OCI-LY7 (cell line): Measurements from ENCODE around the gene TMEM184B. TPM values are rescaled to one million over a fixed set of nuclear protein-coding genes. Genes with fewer than 3 reads are reported as not detected.

Experiments used
- BruUV-seq: library from RNA; stranded (reverse); fragments of 400-500 nt; replicated peaks from 2 replicates; lab custom pipeline; 2021; lab: Mats Ljungman, UMichigan
- CTCF ChIA-PET: fragments of 300-600 bp; sonication (Branson Sonifier 250); formaldehyde crosslinking; loops from one replicate; lab custom pipeline; 2022; ENCODE audit warnings: antibody characterized with exemption; ENCODE audit not compliant: unreplicated experiment; lab: Charles Lee
- POLR2A ChIA-PET: fragments of 300-600 bp; sonication (Branson Sonifier 250); formaldehyde crosslinking; loops from one replicate; lab custom pipeline; 2022; ENCODE audit warnings: antibody characterized with exemption; lab: Charles Lee
- DNase-seq: peaks from one replicate; pipeline ENCODE4 v3.0.0-alpha.2; 2015; ENCODE audit warnings: low spot score
- H2AFZ ChIP-seq: fragments of 200-600 bp; sonication (generic), shearing (Covaris generic); 2 replicates; pipeline ENCODE4 v1.6.1; 2014; ENCODE audit warnings: mild to moderate bottlenecking, antibody characterized with exemption, low read length, moderate library complexity
- H3K27ac ChIP-seq: fragments of 200-600 bp; sonication (generic); 2 replicates; pipeline ENCODE4 v1.5.1; 2014; ENCODE audit warnings: mixed run types, low read depth, mild to moderate bottlenecking, moderate library complexity, low read length, inconsistent platforms; ENCODE audit not compliant: poor library complexity, severe bottlenecking
- H3K36me3 ChIP-seq: fragments of 200-600 bp; sonication (generic); 2 replicates; pipeline ENCODE4 v1.6.1; 2014; ENCODE audit warnings: mild to moderate bottlenecking, antibody characterized with exemption, low read length, moderate library complexity, mixed read lengths; ENCODE audit not compliant: insufficient read depth
- H3K4me1 ChIP-seq: fragments of 200-600 bp; sonication (generic); 2 replicates; pipeline ENCODE4 v1.5.1; 2014; ENCODE audit warnings: mild to moderate bottlenecking, low read length; ENCODE audit not compliant: insufficient read depth, poor library complexity, severe bottlenecking
- H3K4me2 ChIP-seq: fragments of 200-600 bp; sonication (generic); 2 replicates; pipeline ENCODE4 v1.6.1; 2014; ENCODE audit warnings: mild to moderate bottlenecking, low read length
- H3K4me3 ChIP-seq: fragments of 200-600 bp; sonication (generic); 2 replicates; pipeline ENCODE4 v1.5.1; 2014; ENCODE audit warnings: mild to moderate bottlenecking, low read depth, low read length; ENCODE audit not compliant: poor library complexity, severe bottlenecking
- H3K79me2 ChIP-seq: fragments of 200-600 bp; sonication (generic); 2 replicates; pipeline ENCODE4 v1.6.1; 2016; ENCODE audit warnings: low read depth, mild to moderate bottlenecking, low read length, moderate library complexity, mixed read lengths; ENCODE audit not compliant: insufficient read depth
- H3K9me2 ChIP-seq: fragments of 200-600 bp; sonication (generic); 2 replicates; pipeline ENCODE4 v1.6.1; 2016; ENCODE audit warnings: mild to moderate bottlenecking, low read length, mixed read lengths; ENCODE audit not compliant: insufficient read depth
- H3K9me3 ChIP-seq: fragments of 200-600 bp; sonication (generic); 2 replicates; pipeline ENCODE4 v1.6.1; 2014; ENCODE audit warnings: mild to moderate bottlenecking, mixed run types, low read length, mixed read lengths
- H4K20me1 ChIP-seq: fragments of 200-600 bp; sonication (generic); 2 replicates; pipeline ENCODE4 v1.6.1; 2014; ENCODE audit warnings: mild to moderate bottlenecking, antibody characterized with exemption, low read length, moderate library complexity, mixed read lengths; ENCODE audit not compliant: insufficient read depth
- EZH2phosphoT487 ChIP-seq: fragments of 200-600 bp; sonication (generic); IDR thresholded peaks from 2 replicates; pipeline ENCODE4 v1.6.1; 2018; ENCODE audit warnings: low read depth, borderline replicate concordance, mild to moderate bottlenecking, mixed run types, antibody characterized with exemption, low read length, moderate library complexity, mixed read lengths
- intact Hi-C: fragments of 100-400 bp; cut with micrococcal nuclease; formaldehyde crosslinking; loops from one replicate; pipeline ENCODE4 v1.10.0; 2022; ENCODE audit not compliant: unreplicated experiment
- total RNA-seq, 2 experiments: library from RNA; depleted of rRNA in 1 of 2; stranded (reverse); fragments of >200 nt in 1 of 2; shearing (Covaris generic) in 1 of 2; gene quantifications; 2 replicates each; pipeline ENCODE4 v1.2.3, GENCODE V29; 2014 to 2022
- TF ChIP-seq, protein P1 (sequence below): fragments of 200-600 bp; sonication (generic); conservative IDR thresholded peaks from 2 replicates; pipeline ENCODE4 v1.5.1; 2014; ENCODE audit warnings: mild to moderate bottlenecking, antibody characterized with exemption, low read length, moderate library complexity, mixed read lengths

The TMEM184B gene
- total RNA-seq, 2 experiments from 2014 or later = 19.1 to 50.2 TPM

DNA sequence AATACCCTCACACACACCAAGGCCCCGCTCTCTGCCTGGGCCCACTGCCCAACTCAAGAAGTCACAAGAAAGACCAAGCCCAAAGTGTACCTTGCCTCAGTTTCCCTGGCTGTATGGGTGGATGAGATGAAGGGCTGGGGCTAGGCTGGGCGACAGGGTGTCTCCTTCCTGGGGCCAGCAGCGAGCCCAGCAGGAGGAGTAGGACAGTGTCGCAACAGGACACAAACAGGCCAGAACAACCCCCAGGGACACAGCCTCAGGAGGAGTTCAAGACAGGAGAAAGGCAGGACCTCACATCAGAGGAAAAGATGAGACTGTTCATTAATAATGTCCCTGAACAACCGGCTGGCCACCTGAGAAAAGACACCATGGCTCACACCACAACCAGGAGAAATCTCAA, 31.2 kb upstream of the TMEM184B start:
- no TSS peak for BruUV-seq

DNA sequence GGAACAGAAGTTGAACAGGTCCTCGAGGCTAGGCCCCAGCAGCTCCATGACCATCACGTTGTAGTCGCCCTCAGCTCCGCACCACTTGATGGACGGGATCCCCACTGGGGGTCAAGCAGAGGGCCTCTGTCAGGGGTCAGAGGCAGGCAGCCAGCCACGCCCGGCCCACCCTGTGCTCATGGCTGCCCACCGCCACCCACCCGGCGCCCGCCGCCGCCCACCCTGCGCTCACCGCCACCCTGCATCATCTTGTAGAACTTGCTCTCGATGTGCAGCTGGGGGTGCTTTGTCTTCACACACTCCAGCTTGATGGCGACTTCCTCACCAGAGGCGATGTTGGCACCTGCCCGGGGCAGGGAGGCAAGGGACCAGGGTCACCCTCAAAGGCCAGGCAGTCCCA, 30.1 kb upstream of the TMEM184B start:
- Histone ChIP-seq H3K9me2 (no peaks in the 10 kb centered on the region), H3K79me2 (peaks cover 47% of the 10 kb centered on the region), H3K4me2 (no peak overlapping the region), H3K27ac (no peak overlapping the region), H2AFZ (no peak overlapping the region), H4K20me1 (peaks cover 11% of the 10 kb centered on the region; the same call in 1 of the 2 replicates), H3K4me1 (peaks cover 32% of the 10 kb centered on the region), H3K9me3 (no peaks in the 10 kb centered on the region), H3K4me3 (no peak overlapping the region), H3K36me3 (peaks cover 78% of the 10 kb centered on the region)
- no peak for DNase-seq
- TF ChIP-seq, protein P1, sequence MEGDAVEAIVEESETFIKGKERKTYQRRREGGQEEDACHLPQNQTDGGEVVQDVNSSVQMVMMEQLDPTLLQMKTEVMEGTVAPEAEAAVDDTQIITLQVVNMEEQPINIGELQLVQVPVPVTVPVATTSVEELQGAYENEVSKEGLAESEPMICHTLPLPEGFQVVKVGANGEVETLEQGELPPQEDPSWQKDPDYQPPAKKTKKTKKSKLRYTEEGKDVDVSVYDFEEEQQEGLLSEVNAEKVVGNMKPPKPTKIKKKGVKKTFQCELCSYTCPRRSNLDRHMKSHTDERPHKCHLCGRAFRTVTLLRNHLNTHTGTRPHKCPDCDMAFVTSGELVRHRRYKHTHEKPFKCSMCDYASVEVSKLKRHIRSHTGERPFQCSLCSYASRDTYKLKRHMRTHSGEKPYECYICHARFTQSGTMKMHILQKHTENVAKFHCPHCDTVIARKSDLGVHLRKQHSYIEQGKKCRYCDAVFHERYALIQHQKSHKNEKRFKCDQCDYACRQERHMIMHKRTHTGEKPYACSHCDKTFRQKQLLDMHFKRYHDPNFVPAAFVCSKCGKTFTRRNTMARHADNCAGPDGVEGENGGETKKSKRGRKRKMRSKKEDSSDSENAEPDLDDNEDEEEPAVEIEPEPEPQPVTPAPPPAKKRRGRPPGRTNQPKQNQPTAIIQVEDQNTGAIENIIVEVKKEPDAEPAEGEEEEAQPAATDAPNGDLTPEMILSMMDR = no peak
- no peak for TF ChIP-seq EZH2phosphoT487
- intact Hi-C loops = no loop called here
- no TSS peak for BruUV-seq
- POLR2A ChIA-PET = no interaction called here
- CTCF ChIA-PET = no interaction called here

More for the DNA sequence above, 31.2 kb upstream of the TMEM184B start:
- H3K9me3 ChIP-seq = no peaks in the 10 kb centered on the region
- H3K79me2 ChIP-seq = peaks cover 57% of the 10 kb centered on the region
- peaks cover 37% of the 10 kb centered on the region for H3K4me1 ChIP-seq
- ChIA-PET CTCF (no interaction called here), POLR2A (no interaction called here)
- peaks cover 79% of the 10 kb centered on the region for H3K36me3 ChIP-seq
- no peak overlapping the region for H3K27ac ChIP-seq
- H2AFZ ChIP-seq = no peak overlapping the region
- H3K4me2 ChIP-seq = no peak overlapping the region
- intact Hi-C loops = no loop called here
- no peaks in the 10 kb centered on the region for H3K9me2 ChIP-seq
- H3K4me3 ChIP-seq = no peak overlapping the region
- peaks cover 11% of the 10 kb centered on the region; the same call in 1 of the 2 replicates for H4K20me1 ChIP-seq
- DNase-seq = no peak
- TF ChIP-seq EZH2phosphoT487 = no peak
- TF ChIP-seq, protein P1 = no peak

DNA sequence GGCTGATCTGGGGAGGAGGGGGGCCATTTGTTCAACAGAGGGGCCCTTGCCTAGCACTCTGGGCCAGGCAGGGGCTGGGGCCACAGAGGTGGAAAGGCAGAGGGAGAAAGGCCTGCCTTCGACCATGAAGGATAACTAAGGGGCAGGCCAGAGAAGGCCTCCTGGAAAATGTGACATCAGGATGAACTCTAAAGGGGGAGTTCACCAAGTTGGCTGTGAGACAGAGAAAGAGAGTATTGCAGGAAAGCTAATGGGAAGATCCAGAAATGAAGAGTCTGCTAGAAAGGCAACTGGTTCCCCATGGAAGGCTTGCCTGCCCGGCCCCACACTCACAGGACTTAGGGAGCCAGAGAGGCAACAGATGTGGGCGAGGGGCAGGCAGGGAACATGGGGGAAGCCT, 28.1 kb upstream of the TMEM184B start:
- Histone ChIP-seq H3K4me3 (no peak overlapping the region), H2AFZ (no peak overlapping the region), H3K4me2 (no peak overlapping the region), H3K36me3 (peaks cover 90% of the 10 kb centered on the region), H4K20me1 (0 out of 2 replicates have a peak, but pooled peaks cover 8% of the 10 kb centered on the region), H3K79me2 (peaks cover 29% of the 10 kb centered on the region), H3K9me2 (no peaks in the 10 kb centered on the region), H3K27ac (no peak overlapping the region), H3K4me1 (peaks cover 12% of the 10 kb centered on the region), H3K9me3 (no peaks in the 10 kb centered on the region)
- ChIA-PET POLR2A (no interaction called here), CTCF (no interaction called here)
- BruUV-seq = no TSS peak
- TF ChIP-seq, protein P1 = no peak
- TF ChIP-seq EZH2phosphoT487 = no peak
- intact Hi-C loops = no loop called here
- no peak for DNase-seq
